Hepatocyte (in vitro differentiated cells): ENCODE measurements around the gene FRMD3.

Experiments
- CTCF ChIP-seq: fragments of 200-600 bp; sonication (generic); IDR thresholded peaks from 2 replicates; pipeline ENCODE4 v1.5.1; 2016; ENCODE audit warnings: antibody characterized with exemption, mild to moderate bottlenecking; ENCODE audit not compliant: poor library complexity
- EZH2 ChIP-seq: fragments of 200-600 bp; sonication (generic); IDR thresholded peaks from 2 replicates; pipeline ENCODE4 v1.6.1; 2016; ENCODE audit warnings: antibody characterized with exemption, mild to moderate bottlenecking, borderline replicate concordance
- EZH2phosphoT487 ChIP-seq: fragments of 200-600 bp; sonication (generic); IDR thresholded peaks from one replicate; pipeline ENCODE4 v1.6.1; 2018; ENCODE audit warnings: antibody characterized with exemption, mild to moderate bottlenecking, low read depth, moderate library complexity; ENCODE audit not compliant: unreplicated experiment, severe bottlenecking

GRCh38 chr9:83342006-83342405, 196.2 kb downstream of the FRMD3 start:
- no peak for TF ChIP-seq EZH2
- no peak for TF ChIP-seq CTCF
- TF ChIP-seq EZH2phosphoT487: no peak
